ENCODE measurements around the gene MNS1.
"Not testable (repeated sequence)": the region's sequence is repeated elsewhere in the genome, so short reads cannot be mapped to it uniquely, and the experiment has no call there.

The MNS1 gene, protein sequence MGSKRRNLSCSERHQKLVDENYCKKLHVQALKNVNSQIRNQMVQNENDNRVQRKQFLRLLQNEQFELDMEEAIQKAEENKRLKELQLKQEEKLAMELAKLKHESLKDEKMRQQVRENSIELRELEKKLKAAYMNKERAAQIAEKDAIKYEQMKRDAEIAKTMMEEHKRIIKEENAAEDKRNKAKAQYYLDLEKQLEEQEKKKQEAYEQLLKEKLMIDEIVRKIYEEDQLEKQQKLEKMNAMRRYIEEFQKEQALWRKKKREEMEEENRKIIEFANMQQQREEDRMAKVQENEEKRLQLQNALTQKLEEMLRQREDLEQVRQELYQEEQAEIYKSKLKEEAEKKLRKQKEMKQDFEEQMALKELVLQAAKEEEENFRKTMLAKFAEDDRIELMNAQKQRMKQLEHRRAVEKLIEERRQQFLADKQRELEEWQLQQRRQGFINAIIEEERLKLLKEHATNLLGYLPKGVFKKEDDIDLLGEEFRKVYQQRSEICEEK

DNA sequence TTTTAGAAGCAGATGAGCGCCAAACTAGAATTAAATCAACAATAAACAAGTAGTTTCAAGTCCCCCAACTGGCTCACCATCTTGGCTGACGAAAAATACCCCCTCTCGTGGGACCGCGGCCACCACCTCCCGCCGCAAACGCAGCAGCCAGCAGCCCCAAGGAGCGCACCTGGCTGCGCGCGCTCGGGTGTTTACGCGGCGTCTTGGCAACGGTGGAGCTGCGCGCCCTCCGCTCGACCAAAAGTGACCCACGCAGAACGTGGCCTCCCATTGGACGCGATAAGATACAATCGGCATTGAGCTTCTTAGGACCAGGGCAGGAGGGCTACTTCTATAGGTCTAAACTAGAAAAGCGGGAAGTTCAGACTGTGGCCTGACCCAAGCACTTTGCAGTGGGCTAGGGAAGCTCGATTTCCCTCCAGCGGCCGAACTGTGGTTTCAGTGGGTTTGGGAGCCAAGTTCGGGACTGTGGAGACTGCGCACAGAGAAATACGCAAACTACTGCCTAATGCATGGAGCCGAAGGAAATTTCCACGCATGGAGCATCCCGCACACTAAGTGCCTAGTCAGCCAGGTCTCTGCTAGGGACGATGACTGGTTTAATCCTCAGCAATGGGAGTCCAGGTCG, at the start of gene MNS1:
TSS of gene MNS1 (minus strand) at position 245 of the 628 bp plus-strand sequence. CDS start at position 80, 165 bp downstream.
- DNase-seq: peak; percentile 76 to 90

DNA sequence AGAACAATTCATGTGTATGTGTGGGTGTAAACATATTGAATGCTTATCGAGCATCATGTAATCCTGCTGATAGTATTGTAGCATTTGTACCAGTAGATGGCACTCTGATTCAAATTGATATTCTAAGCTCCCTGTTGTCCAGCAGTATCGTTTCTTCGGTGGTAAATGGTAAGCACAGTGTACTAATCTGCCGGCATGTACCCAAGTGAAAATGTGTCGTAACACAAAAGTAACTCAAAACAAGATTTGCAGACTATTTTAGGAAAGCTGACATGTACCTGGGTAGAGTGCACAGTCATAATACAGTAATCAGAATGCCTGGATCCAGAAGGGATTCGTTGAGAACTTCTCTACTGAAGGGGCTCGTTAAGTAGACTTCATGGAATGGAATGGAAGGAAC, 31.7 kb upstream of the MNS1 start:
- DNase-seq: peak in 1 of 2 donors; percentile 78

DNA sequence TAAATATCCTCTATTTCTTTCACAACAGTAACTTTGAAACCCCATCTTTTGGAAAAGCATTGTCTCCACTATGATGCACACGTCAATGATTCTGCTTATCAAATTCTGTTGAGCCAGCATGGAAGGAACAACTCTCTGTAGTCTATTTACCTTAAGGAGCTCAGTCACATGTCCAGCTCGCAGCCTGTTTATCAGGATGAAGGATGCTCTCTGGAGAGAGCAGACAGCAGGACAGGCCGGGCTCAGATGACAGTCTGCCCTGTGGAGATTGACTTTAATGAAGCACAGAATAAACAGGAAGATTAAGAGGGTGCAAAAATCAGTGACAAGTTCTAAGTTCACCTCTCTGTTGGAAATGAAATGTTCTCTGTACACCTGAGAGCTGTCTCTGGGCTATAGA, 30.6 kb upstream of the MNS1 start:
- DNase-seq: no peak

DNA sequence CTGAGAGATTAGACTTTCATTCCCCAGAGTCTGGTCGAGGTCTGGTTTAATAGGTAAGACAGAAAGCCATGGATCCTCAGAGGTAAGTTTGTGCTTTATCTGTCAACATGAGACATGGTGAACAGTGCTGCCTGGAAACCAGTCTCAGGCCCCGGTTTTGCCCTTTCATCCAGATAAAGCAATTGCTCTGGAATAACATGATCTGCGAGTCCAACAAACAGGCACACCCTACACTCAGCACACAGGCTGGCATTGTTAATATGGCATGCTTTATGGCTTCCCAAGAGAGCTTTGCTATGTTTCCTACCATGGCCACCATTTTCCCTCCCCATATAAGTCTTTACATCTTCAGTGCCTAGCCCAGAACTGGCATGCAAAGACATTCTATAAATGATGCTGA, 30.1 kb upstream of the MNS1 start:
- no peak for DNase-seq

DNA sequence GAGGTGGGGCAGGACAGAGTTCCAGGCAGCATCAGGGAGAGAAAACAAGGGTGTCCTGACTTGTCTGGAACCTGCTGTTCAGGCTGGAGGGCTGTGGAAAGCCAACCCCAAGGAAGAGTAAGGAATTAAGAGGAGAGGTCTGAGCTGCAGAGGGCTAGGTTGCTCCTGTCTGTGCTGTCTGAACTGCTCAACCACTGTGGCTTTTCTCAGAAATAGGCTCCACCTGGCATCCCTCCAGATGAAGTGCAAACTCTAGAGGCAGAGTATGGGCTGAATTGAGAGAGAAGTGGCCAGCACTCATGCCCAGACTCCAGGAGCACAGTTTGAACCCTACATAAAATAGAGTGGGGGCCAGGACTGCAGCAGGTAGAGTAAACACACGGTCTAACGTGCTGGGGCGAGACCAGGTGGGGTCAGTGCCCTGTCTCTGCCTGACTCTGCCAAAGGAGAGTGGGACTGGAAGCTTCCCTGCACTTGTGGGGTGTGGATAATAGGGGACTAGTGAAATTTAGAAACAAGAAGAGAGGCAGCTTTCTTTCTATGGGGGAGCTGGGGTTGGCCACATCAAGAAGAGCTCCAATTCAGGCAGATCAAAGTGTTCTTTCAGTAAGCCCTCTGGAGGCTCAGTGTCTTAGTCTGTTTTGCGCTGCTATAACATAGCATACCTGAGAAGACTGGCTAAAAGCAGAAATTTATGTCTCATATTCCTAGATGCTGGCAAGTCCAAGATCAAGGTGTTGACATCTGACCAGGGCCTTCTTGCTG, 28.0 kb upstream of the MNS1 start:
- no peak for DNase-seq

DNA sequence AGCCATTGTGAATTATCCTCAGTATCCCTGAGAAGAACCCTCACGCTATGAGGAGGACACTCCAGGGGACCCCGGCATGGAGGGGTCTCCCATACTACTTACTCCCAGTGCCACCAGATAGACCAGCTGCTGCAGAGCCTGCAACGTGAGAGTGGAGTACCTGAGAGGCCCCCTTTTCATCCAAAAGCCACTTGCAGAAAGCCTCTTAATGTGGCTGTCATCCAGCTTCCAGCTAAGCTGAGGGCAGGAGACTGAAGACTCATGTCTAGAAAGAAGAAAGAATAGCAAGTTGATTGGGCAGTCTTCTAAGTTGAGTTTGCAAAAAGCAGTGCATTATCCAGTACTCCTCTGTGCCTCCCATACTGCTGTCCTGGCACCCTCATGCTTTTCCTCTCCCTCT, 27.3 kb upstream of the MNS1 start:
- no peak for DNase-seq

DNA sequence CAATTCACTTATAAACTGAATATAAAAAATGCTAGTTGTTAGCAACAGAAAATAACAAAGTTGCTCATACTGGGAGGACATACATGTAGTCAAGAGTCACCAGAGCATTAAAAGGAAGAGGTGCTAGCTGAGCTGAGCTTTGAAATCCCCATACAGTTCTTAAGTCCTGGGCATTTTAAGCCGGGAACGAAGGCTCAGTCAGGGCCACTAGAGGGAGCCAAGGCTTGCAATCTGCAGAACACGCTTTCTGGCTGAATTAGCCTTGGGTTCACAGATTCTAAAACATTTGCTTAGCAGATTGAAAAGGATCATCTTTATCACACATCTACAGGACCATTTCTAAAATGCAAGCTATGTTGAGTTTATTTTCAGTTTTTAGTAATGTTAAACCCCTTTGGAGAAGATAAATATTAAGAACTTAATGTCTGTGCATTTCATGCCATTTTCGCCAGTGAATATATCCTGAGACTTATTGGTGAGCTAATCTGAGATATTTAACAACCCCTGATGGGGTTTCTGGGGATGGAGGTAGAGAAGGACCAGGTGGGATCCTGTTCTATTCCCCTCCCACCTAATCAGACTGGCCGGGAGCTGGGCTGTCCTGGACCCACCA, 26.3 kb upstream of the MNS1 start:
- DNase-seq: peak; percentile 48 to 70

DNA sequence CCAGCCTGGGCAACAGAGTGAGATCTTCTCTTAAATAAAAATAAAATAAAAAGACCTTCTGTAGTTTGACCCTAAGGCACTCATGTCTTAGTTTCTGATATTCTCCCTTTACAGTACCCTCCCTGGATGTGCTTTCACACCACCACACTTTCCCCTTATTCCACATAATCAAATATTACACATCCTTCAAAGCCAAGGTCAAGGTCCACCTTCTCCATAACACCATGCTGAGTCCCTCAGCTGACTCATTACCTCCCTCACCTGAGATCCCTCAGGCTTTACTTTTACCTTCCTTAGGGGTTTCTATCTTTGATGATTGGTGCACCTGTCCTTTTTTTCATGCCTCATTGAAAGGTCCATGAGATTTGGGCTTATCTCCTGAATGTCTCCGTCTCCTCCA, 25.5 kb upstream of the MNS1 start:
- no peak for DNase-seq

DNA sequence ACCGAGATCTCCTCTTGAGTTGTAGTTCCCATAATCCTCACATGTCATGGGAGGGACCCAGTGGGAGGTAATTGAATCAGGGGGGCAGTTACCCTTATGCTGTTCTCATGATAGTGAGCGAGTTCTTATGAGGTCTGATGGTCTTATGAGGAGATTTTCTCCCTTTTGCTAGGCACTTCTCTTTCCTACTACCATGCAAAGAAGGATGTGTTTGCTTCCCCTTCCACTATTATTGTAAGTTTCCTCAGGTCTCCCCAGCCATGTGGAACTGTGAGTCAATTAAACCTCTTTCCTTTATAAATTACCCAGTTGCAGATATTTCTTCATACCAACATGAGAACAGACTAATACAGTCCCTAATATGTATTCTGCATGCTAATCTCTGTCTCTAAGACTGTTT, 21.3 kb upstream of the MNS1 start:
- DNase-seq: not testable (repeated sequence)

DNA sequence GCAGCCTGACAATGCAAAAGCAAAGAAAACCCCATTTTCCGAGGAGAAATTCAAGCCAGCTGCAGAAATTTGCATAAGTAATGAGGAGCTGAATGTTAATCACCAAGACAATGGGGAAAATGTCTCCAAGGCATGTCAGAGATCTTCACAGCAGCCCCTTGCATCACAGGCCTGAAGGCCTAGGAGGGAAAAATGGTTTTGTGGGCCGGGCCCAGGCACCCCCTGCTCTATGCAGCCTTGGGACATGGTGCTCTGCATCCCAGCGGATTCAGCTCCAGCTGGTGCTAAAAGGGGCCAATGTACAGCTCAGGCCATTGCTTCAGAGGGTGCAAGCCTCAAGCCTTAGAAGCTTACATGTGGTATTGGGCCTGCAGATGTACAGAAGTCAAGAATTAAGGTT, 20.5 kb upstream of the MNS1 start:
- DNase-seq: not testable (repeated sequence)

DNA sequence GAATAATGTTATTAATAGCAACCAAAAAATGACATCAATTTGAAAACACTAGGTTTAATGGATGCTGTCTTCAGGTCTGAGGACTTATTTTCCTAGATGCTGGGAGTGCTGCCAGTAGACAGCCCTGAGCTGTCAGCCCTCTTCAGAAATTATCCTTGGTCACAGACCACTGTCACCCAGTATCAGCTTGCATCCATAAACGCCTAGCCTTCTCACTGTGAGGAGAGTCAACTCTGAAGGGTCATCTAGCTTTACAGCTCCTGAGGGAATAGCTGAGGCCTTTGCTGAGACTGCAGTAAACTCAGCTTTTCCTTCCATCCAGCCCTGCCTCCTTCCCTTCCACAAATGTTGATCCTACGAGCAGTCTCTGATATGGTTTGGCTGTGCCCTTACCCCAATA, 19.4 kb upstream of the MNS1 start:
- no peak for DNase-seq

DNA sequence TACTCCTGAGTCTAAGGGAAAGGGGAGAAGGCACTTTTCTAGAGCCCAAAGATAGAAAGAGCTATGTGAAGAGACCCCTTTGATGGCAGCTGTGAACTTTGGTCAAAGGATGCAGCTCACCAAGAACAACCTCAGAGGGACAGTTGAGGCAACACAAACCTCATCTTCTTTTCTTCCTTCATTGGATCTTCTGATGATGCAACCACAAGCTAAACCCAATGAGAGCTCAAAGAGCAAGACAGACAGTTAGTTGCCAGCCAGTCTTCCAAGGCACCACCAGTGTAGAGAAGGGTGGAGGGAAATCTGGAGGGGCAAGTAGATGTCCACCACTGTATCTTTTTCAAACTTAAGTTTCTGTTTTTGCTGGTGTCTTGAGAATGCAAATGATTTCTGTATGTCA, 10.4 kb upstream of the MNS1 start:
- no peak for DNase-seq

DNA sequence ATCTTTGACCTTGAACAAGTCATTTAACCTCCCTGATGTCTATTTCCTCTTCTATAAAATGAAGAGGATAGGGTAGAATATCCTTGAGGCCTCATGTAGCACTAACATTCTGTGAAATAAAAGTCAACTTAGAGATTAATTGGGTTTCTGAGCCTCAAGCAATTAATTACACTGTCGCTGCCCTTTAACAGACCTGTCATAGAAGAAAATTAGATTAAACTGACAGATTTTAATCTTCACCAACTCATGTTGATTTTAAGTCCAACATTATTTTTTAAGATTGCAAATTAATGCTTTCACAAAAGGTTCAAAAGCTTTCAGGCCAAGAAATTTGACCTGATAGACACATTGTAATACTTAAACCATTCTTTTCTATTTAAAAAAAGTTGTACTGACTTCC, 8.1 kb upstream of the MNS1 start:
- DNase-seq: no peak

DNA sequence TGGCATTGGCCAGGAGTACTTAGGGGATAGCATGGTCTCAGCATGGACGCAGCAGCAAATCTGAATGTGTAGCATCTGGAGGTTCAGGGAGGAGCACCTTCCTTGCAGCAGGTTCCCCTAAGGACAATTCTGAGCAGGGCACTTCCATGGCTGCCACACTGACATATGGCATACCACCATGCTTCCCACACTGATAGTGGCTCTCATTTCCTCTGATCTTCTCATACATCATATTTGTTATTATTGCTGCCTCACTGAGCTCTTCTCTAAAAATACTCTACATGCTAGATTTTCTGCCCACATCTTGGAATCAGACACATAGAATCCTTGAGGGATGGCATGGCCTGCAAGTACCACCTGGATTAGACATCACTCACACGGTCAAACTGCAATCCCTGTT, 7.3 kb upstream of the MNS1 start:
- no peak for DNase-seq

DNA sequence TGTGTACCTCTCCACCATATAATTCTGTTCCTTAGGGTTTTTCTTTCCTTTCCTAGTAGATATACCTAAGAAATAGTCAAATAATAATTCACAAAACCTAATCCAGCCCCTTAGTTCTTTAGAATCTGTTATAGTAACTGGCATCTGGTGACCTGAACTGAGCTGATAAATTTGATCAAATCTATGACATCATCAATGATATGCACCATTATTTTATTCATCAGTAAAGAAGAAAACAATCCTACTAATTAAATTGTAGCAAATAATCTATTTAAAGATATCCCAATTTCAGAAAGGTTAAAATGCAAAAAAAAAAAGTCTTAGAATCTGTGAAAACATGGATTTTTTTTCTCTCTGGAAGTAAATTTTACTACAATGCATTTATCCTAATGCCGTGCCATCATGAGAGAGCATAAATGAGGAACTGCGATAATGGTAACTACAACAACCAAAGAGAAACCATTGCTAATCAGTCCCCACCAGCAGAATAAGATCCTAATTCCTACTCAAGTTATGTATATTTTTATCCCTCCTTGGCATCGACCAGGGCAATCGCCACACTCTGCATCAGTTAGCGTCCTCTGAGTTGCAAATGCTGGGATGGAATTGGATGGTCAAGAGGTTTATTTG, 6.6 kb upstream of the MNS1 start:
- no peak for DNase-seq

DNA sequence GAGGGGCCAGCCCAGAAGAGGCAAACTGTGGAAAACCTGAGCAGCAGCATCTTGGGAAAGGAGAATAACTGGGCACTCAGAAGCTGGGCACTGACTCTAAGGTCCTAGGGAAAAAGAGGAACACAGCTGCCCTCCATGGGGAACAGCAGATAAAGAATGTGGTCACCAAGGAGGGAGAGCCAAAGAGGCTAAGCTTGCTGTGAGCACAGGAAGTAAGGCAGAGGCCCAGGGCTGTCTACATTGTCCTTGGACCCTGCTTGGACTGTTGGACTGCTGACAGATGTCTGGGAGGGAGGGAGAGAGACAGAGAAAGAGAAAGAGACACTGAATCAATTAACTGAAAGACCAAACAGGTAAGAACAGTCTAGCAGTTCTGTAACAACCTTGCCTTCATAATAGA, 4.5 kb upstream of the MNS1 start:
- DNase-seq: no peak

DNA sequence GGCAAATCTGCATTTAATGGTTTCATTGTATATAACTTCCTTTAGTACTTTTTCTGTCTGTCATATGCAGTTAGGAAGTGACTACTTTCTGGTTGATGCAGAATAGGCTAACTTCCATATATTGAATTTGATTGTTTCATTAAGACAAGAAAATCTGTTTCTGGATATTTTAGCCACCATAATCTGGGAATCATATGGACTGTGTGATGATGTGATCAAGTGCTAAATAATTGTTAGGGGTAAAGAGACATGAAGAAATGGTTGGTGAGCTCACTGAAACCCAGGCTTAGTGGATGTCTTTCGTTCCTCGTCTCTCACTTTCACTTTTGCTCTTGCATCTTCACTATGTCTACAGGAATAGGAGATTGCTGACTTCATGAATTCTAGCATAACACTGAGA, 3.5 kb upstream of the MNS1 start:
- DNase-seq: no peak

DNA sequence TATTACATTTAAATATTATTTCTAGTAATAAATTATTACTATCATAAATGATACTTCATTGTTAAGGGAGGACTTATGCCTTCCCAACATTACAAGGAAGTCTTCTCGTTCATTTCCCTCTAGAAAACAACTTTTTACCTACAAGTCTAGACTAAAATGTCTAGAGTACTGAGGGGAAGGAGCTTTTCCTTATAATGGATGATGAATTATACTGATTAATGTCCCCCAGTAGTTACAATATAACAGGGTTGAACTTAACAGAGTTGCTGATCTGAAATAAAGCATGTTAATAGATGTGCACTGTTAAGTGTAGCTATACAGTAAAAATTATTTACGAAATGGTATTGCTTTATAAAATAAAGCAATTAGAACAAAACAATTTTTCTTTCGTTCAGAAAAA, 2.7 kb upstream of the MNS1 start:
- no peak for DNase-seq

DNA sequence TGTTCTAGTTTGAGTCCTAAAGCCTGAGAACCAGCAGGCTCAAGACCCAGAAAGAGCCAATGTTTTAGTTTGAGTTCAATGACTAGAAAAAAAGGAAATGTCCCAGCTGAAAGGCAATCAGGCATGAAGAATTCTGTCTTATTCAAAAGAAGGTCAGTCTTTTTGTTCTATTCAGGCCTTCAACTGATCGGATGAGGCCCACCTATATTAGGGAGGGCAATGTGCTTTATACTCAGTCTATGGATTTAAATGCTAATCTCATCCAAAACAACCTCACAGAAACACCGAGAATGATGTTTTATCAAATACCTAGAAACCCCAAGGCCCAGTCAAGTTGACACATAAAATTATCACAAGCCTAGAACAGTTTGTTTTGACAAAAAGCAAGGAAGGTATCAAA, 4.0 kb downstream of the MNS1 start:
- no peak for DNase-seq

DNA sequence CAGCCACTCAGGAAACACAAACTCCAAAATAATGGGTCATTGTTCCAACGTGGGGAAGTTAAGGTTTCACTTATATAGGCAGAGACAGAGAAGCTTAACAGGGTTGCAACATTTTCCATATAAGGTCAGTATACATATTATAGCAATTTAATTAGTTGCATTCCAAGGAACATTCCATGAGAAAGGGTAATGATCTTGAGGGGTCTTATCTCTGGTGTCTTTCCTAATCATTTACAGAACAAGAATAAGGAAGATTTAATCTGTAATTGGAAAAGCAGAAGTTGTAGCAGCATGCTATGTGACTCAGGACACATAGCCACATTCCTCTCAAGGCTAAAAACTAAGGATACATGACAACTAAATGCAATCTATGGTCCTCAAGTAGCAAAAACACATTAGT, 4.9 kb downstream of the MNS1 start:
- no peak for DNase-seq

DNA sequence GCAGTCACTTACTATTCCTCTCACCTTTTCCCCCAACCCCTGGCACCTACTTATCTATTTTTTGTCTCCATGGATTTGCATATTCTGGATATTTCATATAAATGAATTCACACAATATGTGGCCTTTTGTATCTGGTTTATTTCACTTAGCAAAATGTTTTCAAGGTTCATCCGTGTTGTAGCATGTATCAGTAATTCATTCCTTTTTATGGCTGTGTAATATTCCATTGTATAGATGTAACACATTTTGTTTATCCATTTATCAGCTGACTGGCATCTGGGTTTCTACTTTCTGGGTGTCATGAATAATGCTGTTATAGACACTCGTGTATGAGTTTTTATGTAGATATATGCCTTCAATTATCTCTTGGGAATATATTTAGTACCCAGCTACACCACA, 5.8 kb downstream of the MNS1 start:
- no peak for DNase-seq

DNA sequence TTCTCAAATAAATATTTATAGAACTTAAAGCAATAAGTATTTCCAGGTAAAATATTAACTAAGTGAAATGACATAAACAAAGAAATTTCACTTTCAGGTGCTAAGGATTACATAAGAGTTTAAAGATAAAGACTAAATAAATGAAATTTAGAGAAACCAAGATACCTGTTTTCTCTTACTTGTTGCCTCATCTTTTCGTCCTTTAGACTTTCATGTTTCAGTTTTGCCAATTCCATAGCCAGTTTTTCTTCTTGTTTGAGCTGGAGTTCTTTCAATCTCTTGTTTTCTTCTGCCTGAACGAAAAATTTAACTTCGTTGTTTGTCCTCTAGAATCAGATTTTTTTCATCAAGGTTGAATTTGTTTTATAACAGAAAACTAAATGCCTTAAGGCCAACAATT, 8.7 kb downstream of the MNS1 start:
- no peak for DNase-seq

DNA sequence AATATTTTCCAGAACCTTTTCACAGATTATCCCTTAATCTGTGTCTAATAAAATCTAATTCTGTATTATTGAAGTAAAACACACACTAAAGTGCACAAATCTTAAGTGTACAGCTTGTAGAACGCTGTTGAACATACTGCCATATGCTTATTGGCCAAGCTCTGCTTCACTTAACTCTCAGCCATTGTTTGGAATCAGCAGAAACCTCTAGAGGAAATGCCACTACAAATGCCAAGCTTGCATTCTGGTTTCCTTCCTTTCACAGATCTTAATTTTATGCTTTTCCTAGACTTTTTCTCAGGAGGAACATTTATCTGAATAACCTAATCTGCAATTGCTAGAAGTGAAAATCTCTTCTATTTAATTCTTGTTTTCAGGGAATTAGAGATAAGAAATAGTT, 10.1 kb downstream of the MNS1 start:
- no peak for DNase-seq

Measured in hippocampal formation (tissue), 2 donors.